NB4 (cell line): Measurements from ENCODE around the gene LHX5.

Experiments used
- MYC ChIP-seq: IDR thresholded peaks from 2 replicates; pipeline ENCODE4 v1.6.1; 2011; ENCODE audit warnings: low read depth, low read length
- POLR2A ChIP-seq: IDR thresholded peaks from 2 replicates; pipeline ENCODE4 v1.6.1; 2011; ENCODE audit warnings: mild to moderate bottlenecking; ENCODE audit not compliant: insufficient read length; ENCODE audit errors: extremely low read depth
- TF ChIP-seq, protein P1 (sequence below): IDR thresholded peaks from 2 replicates; pipeline ENCODE4 v1.6.1; 2011; ENCODE audit warnings: low read depth, low read length
- TF ChIP-seq, protein P2 (sequence below): IDR thresholded peaks from one replicate; pipeline ENCODE4 v1.5.1; 2012; ENCODE audit warnings: low read depth, low read length

DNA sequence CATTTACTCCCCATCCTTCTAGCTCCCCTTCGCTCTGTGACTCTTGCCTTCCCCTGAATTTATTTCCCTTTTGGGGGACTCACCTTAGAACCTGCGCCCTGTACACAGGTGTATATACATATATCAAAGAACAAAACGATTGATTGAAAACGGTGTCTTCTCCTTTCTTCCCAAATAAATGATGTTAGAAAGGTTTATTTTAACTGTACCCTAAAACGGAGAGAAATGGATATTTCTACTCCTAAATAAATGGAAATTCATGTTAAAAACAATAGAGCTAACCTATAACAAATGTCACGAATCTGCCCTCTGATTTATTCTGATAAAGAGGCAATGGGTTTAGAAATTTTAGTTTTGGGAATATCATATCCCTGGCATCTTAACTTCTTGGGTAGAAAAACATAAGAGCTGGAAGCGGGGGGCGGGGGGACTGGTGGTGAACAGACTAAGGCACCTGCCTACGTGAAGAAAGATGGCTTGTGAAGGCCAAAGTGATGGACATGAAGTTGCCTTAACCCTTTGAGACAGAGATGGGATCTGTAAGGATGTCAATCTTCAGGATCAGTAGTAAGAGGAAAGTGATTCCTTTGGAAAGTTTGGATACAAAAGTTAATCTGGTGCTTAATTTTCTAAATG, 8.8 kb upstream of the LHX5 start:
- TF ChIP-seq, protein P1, sequence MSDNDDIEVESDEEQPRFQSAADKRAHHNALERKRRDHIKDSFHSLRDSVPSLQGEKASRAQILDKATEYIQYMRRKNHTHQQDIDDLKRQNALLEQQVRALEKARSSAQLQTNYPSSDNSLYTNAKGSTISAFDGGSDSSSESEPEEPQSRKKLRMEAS: no peak
- TF ChIP-seq, protein P2, sequence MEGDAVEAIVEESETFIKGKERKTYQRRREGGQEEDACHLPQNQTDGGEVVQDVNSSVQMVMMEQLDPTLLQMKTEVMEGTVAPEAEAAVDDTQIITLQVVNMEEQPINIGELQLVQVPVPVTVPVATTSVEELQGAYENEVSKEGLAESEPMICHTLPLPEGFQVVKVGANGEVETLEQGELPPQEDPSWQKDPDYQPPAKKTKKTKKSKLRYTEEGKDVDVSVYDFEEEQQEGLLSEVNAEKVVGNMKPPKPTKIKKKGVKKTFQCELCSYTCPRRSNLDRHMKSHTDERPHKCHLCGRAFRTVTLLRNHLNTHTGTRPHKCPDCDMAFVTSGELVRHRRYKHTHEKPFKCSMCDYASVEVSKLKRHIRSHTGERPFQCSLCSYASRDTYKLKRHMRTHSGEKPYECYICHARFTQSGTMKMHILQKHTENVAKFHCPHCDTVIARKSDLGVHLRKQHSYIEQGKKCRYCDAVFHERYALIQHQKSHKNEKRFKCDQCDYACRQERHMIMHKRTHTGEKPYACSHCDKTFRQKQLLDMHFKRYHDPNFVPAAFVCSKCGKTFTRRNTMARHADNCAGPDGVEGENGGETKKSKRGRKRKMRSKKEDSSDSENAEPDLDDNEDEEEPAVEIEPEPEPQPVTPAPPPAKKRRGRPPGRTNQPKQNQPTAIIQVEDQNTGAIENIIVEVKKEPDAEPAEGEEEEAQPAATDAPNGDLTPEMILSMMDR: no peak
- TF ChIP-seq POLR2A (no peak), MYC (no peak)
